DND-41 (cell line): Measurements from ENCODE around the gene EPS15.

Source experiments
- ATAC-seq: fragments of 200-7000 bp; cut with Tn5 transposase; 3 replicates; pipeline ENCODE4 v1.9.1; 2021; ENCODE audit warnings: low read depth; ENCODE audit not compliant: insufficient read depth
- DNase-seq: peaks from one replicate; pipeline ENCODE4 v3.0.0-alpha.2; 2020
- H2AFZ ChIP-seq: 2 replicates; pipeline ENCODE4 v1.6.0; 2012; ENCODE audit warnings: low read depth, low read length
- H3K27ac ChIP-seq: 2 replicates; pipeline ENCODE4 v1.5.1; 2012; ENCODE audit warnings: low read length, inconsistent platforms
- H3K27me3 ChIP-seq: fragments of 200-600 bp; sonication (generic); 2 replicates; pipeline ENCODE4 v1.6.0; 2012; ENCODE audit warnings: low read length, mild to moderate bottlenecking, inconsistent platforms; ENCODE audit not compliant: insufficient read depth, poor library complexity
- H3K36me3 ChIP-seq: 2 replicates; pipeline ENCODE4 v1.5.1; 2012; ENCODE audit warnings: low read length, inconsistent platforms; ENCODE audit not compliant: insufficient read depth
- H3K4me1 ChIP-seq: 2 replicates; pipeline ENCODE4 v1.5.1; 2012; ENCODE audit warnings: mild to moderate bottlenecking, low read length; ENCODE audit not compliant: insufficient read depth
- H3K4me2 ChIP-seq: 2 replicates; pipeline ENCODE4 v1.6.0; 2012; ENCODE audit warnings: mild to moderate bottlenecking, moderate library complexity, low read length, inconsistent platforms; ENCODE audit not compliant: insufficient read depth
- H3K4me3 ChIP-seq, 2 experiments: fragments of 200-600 bp in 1 of 2; shearing (Covaris generic) in 1 of 2; 2 replicates each; pipeline ENCODE4 v1.5.1; 2012 to 2016; ENCODE audit warnings: inconsistent platforms in 2 of 2, low read length in 2 of 2, mild to moderate bottlenecking in 2 of 2, low read depth in 1 of 2, moderate library complexity in 1 of 2
- H3K79me2 ChIP-seq: 2 replicates; pipeline ENCODE4 v1.6.0; 2012; ENCODE audit warnings: low read length, inconsistent platforms; ENCODE audit not compliant: insufficient read depth
- H3K9ac ChIP-seq: 2 replicates; pipeline ENCODE4 v1.6.0; 2012; ENCODE audit warnings: low read depth, mild to moderate bottlenecking, inconsistent platforms, low read length, moderate library complexity
- H3K9me3 ChIP-seq: 2 replicates; pipeline ENCODE4 v1.5.1; 2012; ENCODE audit warnings: low read length, moderate library complexity, mild to moderate bottlenecking, inconsistent platforms; ENCODE audit not compliant: insufficient read depth, severe bottlenecking
- H4K20me1 ChIP-seq: 2 replicates; pipeline ENCODE4 v1.6.0; 2012; ENCODE audit warnings: low read length; ENCODE audit not compliant: insufficient read depth
- CTCF ChIP-seq: IDR thresholded peaks from 2 replicates; pipeline ENCODE4 v1.5.1; 2012; ENCODE audit warnings: borderline replicate concordance, low read length, moderate library complexity, mild to moderate bottlenecking; ENCODE audit not compliant: poor library complexity, severe bottlenecking; ENCODE audit errors: extremely low read depth
- EZH2 ChIP-seq: IDR thresholded peaks from 3 replicates; pipeline ENCODE4 v1.6.1; 2012; ENCODE audit warnings: borderline replicate concordance, low read depth, mild to moderate bottlenecking, moderate library complexity, low read length, inconsistent platforms; ENCODE audit not compliant: severe bottlenecking

EPS15 gene

GRCh38 chr1:51432146-51432545 lies 86.9 kb downstream of the EPS15 start:
- ATAC-seq = no peak
- no peak overlapping the region for H3K27ac ChIP-seq

GRCh38 chr1:51427438-51427837 lies 91.6 kb downstream of the EPS15 start:
- Histone ChIP-seq H3K4me2 (no peak overlapping the region), H3K4me1 (peaks cover 5% of the 10 kb centered on the region; the same call in 1 of the 2 replicates), H4K20me1 (no peaks in the 10 kb centered on the region), H3K9ac (no peak overlapping the region), H3K36me3 (peaks cover 10% of the 10 kb centered on the region; the same call in 1 of the 2 replicates), H3K9me3 (no peaks in the 10 kb centered on the region), H3K4me3 (no peak overlapping the region), H2AFZ (no peak overlapping the region), H3K27ac (no peak overlapping the region), H3K27me3 (no peaks in the 10 kb centered on the region), H3K79me2 (no peaks in the 10 kb centered on the region)
- DNase-seq = no peak
- no peak for ATAC-seq
- TF ChIP-seq EZH2 (no peak), CTCF (no peak)

More at GRCh38 chr1:51432146-51432545, 86.9 kb downstream of the EPS15 start:
- Histone ChIP-seq H2AFZ (no peak overlapping the region), H3K4me2 (no peak overlapping the region), H3K4me3 (no peak overlapping the region), H3K9ac (no peak overlapping the region), H3K9me3 (no peaks in the 10 kb centered on the region), H3K36me3 (peaks cover 9% of the 10 kb centered on the region; the same call in 1 of the 2 replicates), H3K79me2 (no peaks in the 10 kb centered on the region), H3K27me3 (no peaks in the 10 kb centered on the region), H4K20me1 (no peaks in the 10 kb centered on the region), H3K4me1 (peaks cover 27% of the 10 kb centered on the region)
- DNase-seq = no peak
- no peak for TF ChIP-seq EZH2
- TF ChIP-seq CTCF = no peak

GRCh38 chr1:51425955-51426354 lies 93.1 kb downstream of the EPS15 start:
- TF ChIP-seq EZH2 = no peak
- no peak for TF ChIP-seq CTCF
- H3K36me3 ChIP-seq = peaks cover 10% of the 10 kb centered on the region; the same call in 1 of the 2 replicates
- H3K27me3 ChIP-seq = no peaks in the 10 kb centered on the region
- H3K9me3 ChIP-seq = no peaks in the 10 kb centered on the region
- H3K4me2 ChIP-seq = no peak overlapping the region
- no peak overlapping the region for H3K27ac ChIP-seq
- peaks cover 5% of the 10 kb centered on the region; the same call in 1 of the 2 replicates for H3K4me1 ChIP-seq
- no peak for DNase-seq
- H3K4me3 ChIP-seq = no peak overlapping the region
- no peaks in the 10 kb centered on the region for H4K20me1 ChIP-seq
- H3K79me2 ChIP-seq = no peaks in the 10 kb centered on the region
- no peak overlapping the region for H3K9ac ChIP-seq
- H2AFZ ChIP-seq = no peak overlapping the region
- no peak for ATAC-seq

GRCh38 chr1:51425273-51425672 lies 93.8 kb downstream of the EPS15 start:
- H3K9ac ChIP-seq = no peak overlapping the region
- H3K4me2 ChIP-seq = no peak overlapping the region
- no peak overlapping the region for H2AFZ ChIP-seq
- no peak overlapping the region for H3K4me3 ChIP-seq
- ATAC-seq = no peak
- no peak for TF ChIP-seq CTCF
- no peak for TF ChIP-seq EZH2
- DNase-seq = no peak
- H3K27ac ChIP-seq = no peak overlapping the region
- H3K36me3 ChIP-seq = peaks cover 13% of the 10 kb centered on the region; the same call in 1 of the 2 replicates
- H4K20me1 ChIP-seq = no peaks in the 10 kb centered on the region
- no peaks in the 10 kb centered on the region for H3K79me2 ChIP-seq
- H3K4me1 ChIP-seq = peaks cover 4% of the 10 kb centered on the region; the same call in 1 of the 2 replicates
- H3K9me3 ChIP-seq = no peaks in the 10 kb centered on the region
- H3K27me3 ChIP-seq = no peaks in the 10 kb centered on the region
